Right atrium auricular region (tissue), 2 donors: ENCODE data around the gene TAS2R60. TPM values are rescaled to one million over a fixed set of nuclear protein-coding genes. Genes with fewer than 3 reads are reported as not detected.

ENCODE experiments used
- DNase-seq: peaks from one replicate; pipeline ENCODE4 v3.0.0-alpha.2; 2019; ENCODE audit warnings: low spot score
- H3K27ac ChIP-seq, 2 donors: fragments of 200-600 bp; sonication (generic); 1 replicate in 1 of 2; 2 replicates in 1 of 2; pipeline ENCODE4 v1.5.1; 2016 to 2019
- H3K27me3 ChIP-seq, 2 donors: fragments of 200-600 bp; sonication (generic); one replicate each; pipeline versions ENCODE4 v1.5.1 to v1.6.0; 2017 to 2019
- H3K36me3 ChIP-seq: fragments of 200-600 bp; sonication (generic); one replicate; pipeline ENCODE4 v1.5.1; 2016
- H3K4me1 ChIP-seq, 2 donors: fragments of 200-600 bp; sonication (generic); one replicate each; pipeline versions ENCODE4 v1.5.1 to v1.6.0; 2017 to 2019
- H3K4me3 ChIP-seq, 2 donors: fragments of 200-600 bp; sonication (generic); 1 replicate in 1 of 2; 2 replicates in 1 of 2; pipeline ENCODE4 v1.5.1; 2017 to 2019; ENCODE audit warnings: mild to moderate bottlenecking in 1 of 2, moderate library complexity in 1 of 2
- H3K9me3 ChIP-seq, 2 donors: fragments of 200-600 bp; sonication (generic); one replicate each; pipeline ENCODE4 v1.5.1; 2019
- CTCF ChIP-seq, 2 donors: fragments of 200-600 bp; sonication (generic); IDR thresholded peaks; one replicate each; pipeline ENCODE4 v1.5.1; 2019; ENCODE audit warnings: antibody characterized with exemption in 2 of 2
- total RNA-seq, 2 donors: library from RNA; depleted of rRNA; stranded (reverse); fragments of >200 nt; gene quantifications; one replicate each; pipeline ENCODE4 v1.1.0, GENCODE V29; 2016

The TAS2R60 gene
- total RNA-seq, 2 donors from 2014 or later = not detected

GRCh38 chr7:143456992-143457793, 13.9 kb downstream of the TAS2R60 start:
- H3K36me3 ChIP-seq = no peaks in the 10 kb centered on the region
- no peaks in the 10 kb centered on the region for H3K4me1 ChIP-seq
- peaks cover 0 to 9% of the 10 kb centered on the region in 2 donors for H3K9me3 ChIP-seq
- no peak for TF ChIP-seq CTCF (IDR thresholded peaks at IDR 0.05)
- no peak overlapping the region for H3K27ac ChIP-seq
- no peak for DNase-seq
- no peaks in the 10 kb centered on the region for H3K27me3 ChIP-seq
- H3K4me3 ChIP-seq = no peak overlapping the region

- DNase-seq = no peak
- no peaks in the 10 kb centered on the region for H3K4me1 ChIP-seq
- no peaks in the 10 kb centered on the region for H3K36me3 ChIP-seq
- peaks cover 0 to 12% of the 10 kb centered on the region in 2 donors for H3K9me3 ChIP-seq
- TF ChIP-seq CTCF (IDR thresholded peaks at IDR 0.05) = no peak
- H3K27me3 ChIP-seq = no peaks in the 10 kb centered on the region
- H3K27ac ChIP-seq = no peak overlapping the region
- no peak overlapping the region for H3K4me3 ChIP-seq
Measured at GRCh38 chr7:143458263-143458662, 15.0 kb downstream of the TAS2R60 start.

GRCh38 chr7:143458681-143459080, 15.4 kb downstream of the TAS2R60 start:
- no peak overlapping the region for H3K4me3 ChIP-seq
- no peaks in the 10 kb centered on the region for H3K4me1 ChIP-seq
- DNase-seq = no peak
- no peak overlapping the region for H3K27ac ChIP-seq
- no peak for TF ChIP-seq CTCF (IDR thresholded peaks at IDR 0.05)
- no peaks in the 10 kb centered on the region for H3K27me3 ChIP-seq
- no peaks in the 10 kb centered on the region for H3K36me3 ChIP-seq
- peaks cover 0 to 12% of the 10 kb centered on the region in 2 donors for H3K9me3 ChIP-seq

- no peak overlapping the region for H3K27ac ChIP-seq
- TF ChIP-seq CTCF (IDR thresholded peaks at IDR 0.05) = no peak
- no peaks in the 10 kb centered on the region for H3K4me1 ChIP-seq
- H3K36me3 ChIP-seq = no peaks in the 10 kb centered on the region
- H3K27me3 ChIP-seq = no peaks in the 10 kb centered on the region
- peaks cover 0 to 12% of the 10 kb centered on the region in 2 donors for H3K9me3 ChIP-seq
- H3K4me3 ChIP-seq = no peak overlapping the region
- no peak for DNase-seq
Measured at GRCh38 chr7:143459359-143459758, 16.1 kb downstream of the TAS2R60 start.

- Histone ChIP-seq H3K27ac (no peak overlapping the region), H3K9me3 (peaks cover 0 to 12% of the 10 kb centered on the region in 2 donors), H3K27me3 (no peaks in the 10 kb centered on the region), H3K4me1 (no peaks in the 10 kb centered on the region), H3K4me3 (no peak overlapping the region), H3K36me3 (no peaks in the 10 kb centered on the region)
- TF ChIP-seq CTCF (IDR thresholded peaks at IDR 0.05) = no peak
- no peak for DNase-seq
Measured at GRCh38 chr7:143460271-143460979, 17.2 kb downstream of the TAS2R60 start.
